Adipose tissue (tissue), 3 donors: ENCODE results near the gene FAT1. TPM values are rescaled to one million over a fixed set of nuclear protein-coding genes. Genes with fewer than 3 reads are reported as not detected.

ENCODE experiments used
- H3K27ac ChIP-seq: one replicate; pipeline ENCODE4 v1.5.1; 2013; ENCODE audit warnings: low read depth, low read length
- WGBS, 3 donors: extraction: QIAGEN DNeasy Blood & Tissue Kit; methylation state at CpG; one replicate each; pipeline ENCODE4 v1.1.7; 2013; 5-methylcytosine and 5-hydroxymethylcytosine counted together
- polyA plus RNA-seq, 3 donors: library from polyadenylated mRNA; stranded (reverse); fragments of 200-250 nt; gene quantifications; one replicate each; pipeline ENCODE4 v1.2.3, GENCODE V29; 2013
- donor health status: healthy with polysubstance abuse.
- donor health status: Bipolar disorder and iron deficiency.
- donor health status: healthy.

Gene FAT1
- polyA plus RNA-seq, 3 donors, result 4.5 to 39.9 (median 21.8) TPM

DNA sequence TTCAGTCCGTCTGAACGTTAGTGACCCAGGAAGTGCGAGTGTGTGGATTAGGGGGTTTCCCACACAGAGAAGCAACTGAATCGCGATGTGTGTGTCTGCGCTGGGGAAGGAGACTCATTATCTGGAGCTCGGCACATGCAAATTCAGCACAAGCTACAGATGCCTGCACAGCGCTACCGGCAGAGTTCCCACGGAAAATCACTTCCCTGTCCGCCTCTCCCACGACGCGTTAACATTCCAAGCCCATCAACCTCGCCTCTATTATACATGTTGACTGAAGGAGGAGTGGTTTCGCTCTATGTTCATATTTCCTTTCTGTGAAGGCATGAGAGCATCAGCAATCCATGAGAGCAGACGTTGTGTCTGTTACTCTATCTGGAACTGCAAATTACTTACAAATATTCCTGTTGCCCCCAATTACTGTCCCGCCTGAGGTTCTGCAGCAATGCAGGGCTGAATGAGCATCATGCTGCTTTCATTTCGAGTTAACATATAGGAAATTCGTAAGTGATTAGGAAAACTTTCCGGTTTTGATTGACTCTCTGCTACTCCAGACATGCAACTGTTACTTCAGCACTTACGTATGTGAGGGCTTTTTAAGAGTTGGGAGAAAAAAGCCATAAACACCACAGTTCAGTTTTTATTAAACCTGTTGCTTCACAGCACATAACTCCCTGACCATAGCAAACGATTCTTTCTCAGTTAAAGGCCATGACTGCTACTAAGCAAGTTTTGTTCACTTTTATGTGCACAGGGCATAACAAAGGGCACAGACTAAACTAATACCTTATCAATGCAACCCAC, 153.3 kb downstream of the FAT1 start:
- WGBS, 3 donors, result 22 to 46% (median 44%) methylated on average over 23 of the region's 23 CpGs
- no peak overlapping the region for H3K27ac ChIP-seq

GRCh38 chr4:186569533-186570192, 154.0 kb downstream of the FAT1 start:
- H3K27ac ChIP-seq, result no peak overlapping the region
- WGBS, 3 donors, result 24 to 50% (median 33%) methylated on average over 10 of the region's 10 CpGs

DNA sequence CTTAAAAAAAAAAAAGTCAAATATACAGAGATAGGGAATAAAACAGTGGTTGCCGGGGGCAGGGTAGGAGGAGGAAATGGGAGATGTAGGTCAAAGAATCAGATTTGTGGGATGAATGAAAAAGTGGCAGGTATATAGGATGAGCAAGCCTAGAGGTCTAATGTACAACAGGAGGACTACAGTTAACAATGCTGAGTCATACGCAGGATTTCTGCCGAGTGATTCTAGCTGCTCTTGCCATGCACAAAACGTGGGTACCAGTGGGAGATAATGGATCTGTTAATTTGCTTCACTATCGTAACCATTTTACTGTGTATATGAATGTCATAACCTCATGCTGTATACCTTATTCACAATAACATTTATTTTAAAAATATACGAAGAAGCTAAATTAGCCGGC, 157.6 kb downstream of the FAT1 start:
- 79 to 83% (median 81%) methylated on average over 7 of the region's 7 CpGs for WGBS, 3 donors
- H3K27ac ChIP-seq, result no peak overlapping the region

- 63 to 82% (median 80%) methylated on average over 11 of the region's 11 CpGs for WGBS, 3 donors
- no peak overlapping the region for H3K27ac ChIP-seq
These were observed 159.9 kb downstream of the FAT1 start for GRCh38 chr4:186563761-186564160.

DNA sequence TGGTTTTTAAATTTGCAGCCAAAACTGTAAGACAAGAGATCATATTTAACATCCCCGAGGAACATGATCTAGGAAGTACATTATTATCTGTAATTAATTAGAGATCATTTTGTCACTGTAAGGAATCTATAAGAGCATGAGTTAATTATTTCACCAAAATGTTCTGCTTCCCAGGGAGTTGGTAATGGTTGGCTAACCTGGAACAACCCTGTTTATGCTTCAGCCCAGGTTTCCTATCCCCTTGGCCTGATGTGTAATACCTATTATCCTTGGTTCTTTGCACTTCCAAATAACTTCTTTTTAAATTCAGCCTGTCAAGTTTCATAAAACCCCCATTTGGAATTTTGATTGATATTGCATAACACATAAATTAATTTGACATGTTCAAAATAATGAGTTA, 161.9 kb downstream of the FAT1 start:
- WGBS, 3 donors, result 81 to 84% (median 83%) methylated on average over 1 of the region's 1 CpG
- no peak overlapping the region for H3K27ac ChIP-seq

GRCh38 chr4:186560647-186561046, 163.0 kb downstream of the FAT1 start:
- 92 to 95% (median 94%) methylated on average over 3 of the region's 3 CpGs for WGBS, 3 donors

GRCh38 chr4:186557486-186557885, 166.2 kb downstream of the FAT1 start:
- H3K27ac ChIP-seq, result no peak overlapping the region
- WGBS, 3 donors, result 53 to 86% (median 64%) methylated on average over 3 of the region's 3 CpGs

More at GRCh38 chr4:186560647-186561046, 163.0 kb downstream of the FAT1 start:
- no peak overlapping the region for H3K27ac ChIP-seq

DNA sequence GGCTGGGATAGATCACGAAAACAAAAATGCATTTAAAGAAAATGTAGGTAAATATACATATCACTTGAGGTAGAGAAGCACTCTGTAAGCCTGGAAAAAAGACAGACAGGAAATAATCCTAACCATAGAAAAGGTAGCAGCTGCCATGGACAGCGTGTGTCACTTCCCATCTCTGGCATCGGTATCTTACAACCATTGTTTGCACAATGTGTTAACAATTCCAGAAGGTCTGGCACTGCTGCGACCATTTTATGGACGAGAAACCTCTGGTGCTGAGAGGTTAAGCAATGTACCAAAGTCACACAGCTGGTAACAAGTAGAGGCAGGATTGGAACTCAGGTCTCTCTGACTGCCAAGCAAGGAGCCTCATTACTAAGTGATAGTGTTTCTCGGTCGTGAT, 166.6 kb downstream of the FAT1 start:
- H3K27ac ChIP-seq, result no peak overlapping the region
- 43 to 56% (median 51%) methylated on average over 7 of the region's 7 CpGs for WGBS, 3 donors

DNA sequence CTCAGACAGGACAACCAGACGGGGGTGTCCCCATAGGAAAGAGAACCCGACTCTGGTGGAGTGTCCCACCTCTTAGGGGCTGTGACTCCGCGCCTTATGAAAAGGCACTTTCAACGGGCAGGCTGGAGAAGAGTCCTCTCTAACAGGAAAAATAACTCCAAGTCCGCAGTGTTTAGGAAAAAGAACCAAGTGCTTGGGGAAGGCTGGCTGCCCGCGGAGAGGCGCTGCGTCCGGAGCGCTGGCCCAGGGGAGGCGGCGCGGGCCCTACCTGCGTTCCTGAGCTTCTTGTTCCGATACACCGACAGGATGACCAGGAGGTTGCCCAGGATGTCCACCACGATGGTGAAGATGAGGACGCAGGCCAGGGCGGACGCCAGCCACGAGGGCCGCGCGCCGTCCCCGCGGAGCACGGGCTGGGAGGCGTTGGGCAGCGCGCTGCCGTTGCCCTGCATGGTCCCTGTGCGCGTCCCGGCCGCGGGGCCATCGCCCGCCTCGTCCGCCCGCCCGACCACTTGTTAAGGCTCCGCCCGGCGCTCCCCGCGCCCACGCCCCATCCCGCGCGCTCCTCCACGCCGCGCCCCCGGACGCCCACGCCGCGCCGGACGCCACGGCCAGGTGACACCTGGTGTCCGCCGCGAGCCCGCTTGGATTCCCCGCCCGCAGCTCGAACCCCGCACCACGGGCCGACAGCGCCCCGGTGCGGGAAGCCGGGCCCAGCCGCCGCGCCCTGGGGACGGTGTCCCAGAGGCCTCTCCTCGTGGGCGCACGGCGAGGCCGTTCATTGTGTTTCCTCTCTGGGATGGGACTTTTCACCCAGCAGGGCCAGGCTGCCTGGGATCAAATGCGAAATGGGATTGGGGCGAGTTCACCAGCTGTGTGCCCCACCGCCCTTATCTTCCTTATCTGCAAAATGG, 168.5 kb downstream of the FAT1 start, which contains the start of gene MTNR1A:
TSS of gene MTNR1A (minus strand) at position 654 of the 914 bp plus-strand sequence. CDS start at position 452, 202 bp downstream.
- 3 to 6% (median 4%) methylated on average over 65 to 91 of the region's 91 CpGs for WGBS, 3 donors
- H3K27ac ChIP-seq, result no peak within 1 kb of the TSS

- WGBS, 3 donors, result 2% methylated on average over 12 of the region's 12 CpGs
These were observed 169.1 kb downstream of the FAT1 start for GRCh38 chr4:186554539-186554913.

DNA sequence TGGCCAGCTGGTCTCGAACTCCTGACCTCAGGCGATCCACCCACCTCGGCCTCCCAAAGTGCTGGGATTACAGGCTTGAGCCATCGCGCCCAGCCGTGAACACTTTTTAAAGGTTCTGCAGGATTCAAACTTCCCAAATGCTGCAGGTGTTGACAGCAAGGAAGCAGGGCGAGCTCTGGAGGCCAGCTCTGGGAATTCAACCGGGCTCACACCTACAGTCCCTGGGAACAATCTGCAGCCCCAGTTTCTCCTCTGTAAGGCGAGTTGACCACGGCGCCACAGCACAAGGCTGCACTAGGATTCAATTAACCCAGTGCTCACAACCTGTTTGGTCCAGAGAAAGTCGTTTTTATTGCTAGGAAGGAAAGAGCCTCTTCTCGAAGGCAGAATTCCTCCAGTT, 169.9 kb downstream of the FAT1 start:
- no peak overlapping the region for H3K27ac ChIP-seq
- 57 to 65% (median 62%) methylated on average over 13 of the region's 13 CpGs for WGBS, 3 donors

More at GRCh38 chr4:186554539-186554913, 169.1 kb downstream of the FAT1 start:
- no peak overlapping the region for H3K27ac ChIP-seq

GRCh38 chr4:186551849-186552248, 171.8 kb downstream of the FAT1 start:
- no peak overlapping the region for H3K27ac ChIP-seq
- WGBS, 3 donors, result 84 to 88% (median 87%) methylated on average over 2 of the region's 2 CpGs

- WGBS, 3 donors, result 61 to 76% (median 75%) methylated on average over 7 of the region's 7 CpGs
- H3K27ac ChIP-seq, result no peak overlapping the region
These were observed 178.2 kb downstream of the FAT1 start for GRCh38 chr4:186545436-186545835.

- WGBS, 3 donors, result 92 to 94% (median 92%) methylated on average over 2 of the region's 2 CpGs
- H3K27ac ChIP-seq, result no peak overlapping the region
These were observed 180.4 kb downstream of the FAT1 start for GRCh38 chr4:186543206-186543605.

- no peak overlapping the region for H3K27ac ChIP-seq
- 81 to 87% (median 86%) methylated on average over 4 of the region's 4 CpGs for WGBS, 3 donors
These were observed 181.9 kb downstream of the FAT1 start for GRCh38 chr4:186541801-186542200.

- no peak overlapping the region for H3K27ac ChIP-seq
- 77 to 83% (median 80%) methylated on average over 19 of the region's 19 CpGs for WGBS, 3 donors
These were observed 185.7 kb downstream of the FAT1 start for GRCh38 chr4:186537843-186538521.
